ENCODE results near the gene GNAO1.

DNA sequence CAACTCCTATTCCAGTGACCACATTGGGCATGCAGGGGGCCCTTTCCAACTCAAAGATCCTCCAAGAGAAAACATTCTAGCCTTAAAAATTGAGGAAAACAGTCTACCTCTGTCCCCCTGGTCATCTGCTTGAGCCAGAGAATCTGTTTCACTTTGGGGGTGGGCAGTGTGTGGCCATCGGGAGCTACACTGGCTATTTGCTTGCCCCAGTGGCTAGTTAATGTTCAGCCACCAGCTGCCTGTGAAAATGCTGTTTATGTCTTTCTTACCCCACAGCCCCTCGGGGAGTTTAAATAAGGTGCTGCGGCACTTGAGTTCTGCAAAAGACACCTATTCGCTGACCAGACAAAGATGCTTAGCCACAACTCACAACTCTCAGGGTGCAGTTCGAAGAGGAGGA, 43.4 kb downstream of the GNAO1 start:
- TF ChIP-seq ZNF70 (CRISPR knock-in tag; IDR thresholded peaks at IDR 0.05): no peak
- TF ChIP-seq OSR1 (CRISPR knock-in tag; IDR thresholded peaks at IDR 0.05): no peak
- TF ChIP-seq ZNF8 (CRISPR knock-in tag; IDR thresholded peaks at IDR 0.05): no peak
- TF ChIP-seq, protein P1, sequence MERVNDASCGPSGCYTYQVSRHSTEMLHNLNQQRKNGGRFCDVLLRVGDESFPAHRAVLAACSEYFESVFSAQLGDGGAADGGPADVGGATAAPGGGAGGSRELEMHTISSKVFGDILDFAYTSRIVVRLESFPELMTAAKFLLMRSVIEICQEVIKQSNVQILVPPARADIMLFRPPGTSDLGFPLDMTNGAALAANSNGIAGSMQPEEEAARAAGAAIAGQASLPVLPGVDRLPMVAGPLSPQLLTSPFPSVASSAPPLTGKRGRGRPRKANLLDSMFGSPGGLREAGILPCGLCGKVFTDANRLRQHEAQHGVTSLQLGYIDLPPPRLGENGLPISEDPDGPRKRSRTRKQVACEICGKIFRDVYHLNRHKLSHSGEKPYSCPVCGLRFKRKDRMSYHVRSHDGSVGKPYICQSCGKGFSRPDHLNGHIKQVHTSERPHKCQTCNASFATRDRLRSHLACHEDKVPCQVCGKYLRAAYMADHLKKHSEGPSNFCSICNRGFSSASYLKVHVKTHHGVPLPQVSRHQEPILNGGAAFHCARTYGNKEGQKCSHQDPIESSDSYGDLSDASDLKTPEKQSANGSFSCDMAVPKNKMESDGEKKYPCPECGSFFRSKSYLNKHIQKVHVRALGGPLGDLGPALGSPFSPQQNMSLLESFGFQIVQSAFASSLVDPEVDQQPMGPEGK (CRISPR knock-in tag; IDR thresholded peaks at IDR 0.05; ENCODE audit: borderline replicate concordance): no peak
- no peak for TF ChIP-seq CSDC2 (CRISPR knock-in tag; IDR thresholded peaks at IDR 0.05)
- TF ChIP-seq SNAI2 (CRISPR knock-in tag; IDR thresholded peaks at IDR 0.05): no peak
- no peak for TF ChIP-seq BACH2 (CRISPR knock-in tag; IDR thresholded peaks at IDR 0.05; ENCODE audit: borderline replicate concordance)
- TF ChIP-seq GLIS3 (CRISPR knock-in tag; IDR thresholded peaks at IDR 0.05): no peak
